ENCODE measurements around the gene FKBP14. TPM values are rescaled to one million over a fixed set of nuclear protein-coding genes. Genes with fewer than 3 reads are reported as not detected.

FKBP14 gene
- total RNA-seq, 1 experiment from 2014 or later, result 13.5 TPM

Other genes starting within 250 kb of the FKBP14 start
- not detected in 2 replicates for gene WIPF3, start 220.2 kb downstream of the FKBP14 start, total RNA-seq (2014; rRNA removed; shearing (Covaris generic); ENCODE audit: low replicate concordance)
- gene SCRN1, start 36.9 kb downstream of the FKBP14 start, total RNA-seq (2014; rRNA removed; shearing (Covaris generic); ENCODE audit: low replicate concordance), result 86.4 and 88.6 TPM in 2 replicates
- 28.1 and 41.0 TPM in 2 replicates for gene PLEKHA8, start 1.7 kb upstream of the FKBP14 start, total RNA-seq (2014; rRNA removed; shearing (Covaris generic); ENCODE audit: low replicate concordance)
- 80.2 and 89.4 TPM in 2 replicates for gene MTURN, start 108.3 kb upstream of the FKBP14 start, total RNA-seq (2014; rRNA removed; shearing (Covaris generic); ENCODE audit: low replicate concordance)